ENCODE data around the gene NME5.

Gene NME5

DNA sequence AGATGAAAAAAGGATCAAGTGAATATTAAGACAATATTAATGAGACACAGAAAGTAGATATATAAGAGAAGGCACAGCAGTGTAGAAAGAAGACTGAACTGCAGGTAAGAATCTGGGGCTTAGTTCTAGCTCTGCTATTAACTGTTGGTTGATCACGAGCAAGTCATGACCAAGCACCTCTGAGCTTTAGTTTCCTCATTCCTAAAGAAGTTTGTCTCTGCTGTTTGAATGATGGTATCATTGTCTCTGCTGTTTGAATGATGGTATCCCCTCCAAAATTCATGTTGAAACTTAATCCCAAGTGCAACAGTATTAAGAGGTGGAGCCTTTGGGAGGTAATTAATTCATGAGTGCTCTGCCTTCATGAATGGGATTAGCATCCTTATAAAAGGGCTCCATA, 2.5 kb upstream of the NME5 start:
- no peak for DNase-seq (ENCODE audit: low spot score)
- in situ Hi-C loops (cut with MboI; ENCODE audit: low sequenced_read_pairs, unreplicated experiment): no loop called here
- TF ChIP-seq, protein P1, sequence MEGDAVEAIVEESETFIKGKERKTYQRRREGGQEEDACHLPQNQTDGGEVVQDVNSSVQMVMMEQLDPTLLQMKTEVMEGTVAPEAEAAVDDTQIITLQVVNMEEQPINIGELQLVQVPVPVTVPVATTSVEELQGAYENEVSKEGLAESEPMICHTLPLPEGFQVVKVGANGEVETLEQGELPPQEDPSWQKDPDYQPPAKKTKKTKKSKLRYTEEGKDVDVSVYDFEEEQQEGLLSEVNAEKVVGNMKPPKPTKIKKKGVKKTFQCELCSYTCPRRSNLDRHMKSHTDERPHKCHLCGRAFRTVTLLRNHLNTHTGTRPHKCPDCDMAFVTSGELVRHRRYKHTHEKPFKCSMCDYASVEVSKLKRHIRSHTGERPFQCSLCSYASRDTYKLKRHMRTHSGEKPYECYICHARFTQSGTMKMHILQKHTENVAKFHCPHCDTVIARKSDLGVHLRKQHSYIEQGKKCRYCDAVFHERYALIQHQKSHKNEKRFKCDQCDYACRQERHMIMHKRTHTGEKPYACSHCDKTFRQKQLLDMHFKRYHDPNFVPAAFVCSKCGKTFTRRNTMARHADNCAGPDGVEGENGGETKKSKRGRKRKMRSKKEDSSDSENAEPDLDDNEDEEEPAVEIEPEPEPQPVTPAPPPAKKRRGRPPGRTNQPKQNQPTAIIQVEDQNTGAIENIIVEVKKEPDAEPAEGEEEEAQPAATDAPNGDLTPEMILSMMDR (IDR thresholded peaks at IDR 0.05; ENCODE audit: borderline replicate concordance, control extremely low read depth, extremely low read depth, insufficient read depth, missing control alignments): no peak

- TF ChIP-seq, protein P1 (IDR thresholded peaks at IDR 0.05; ENCODE audit: borderline replicate concordance, control extremely low read depth, extremely low read depth, insufficient read depth, missing control alignments): no peak
- DNase-seq (ENCODE audit: low spot score): no peak
- in situ Hi-C loops (cut with MboI; ENCODE audit: low sequenced_read_pairs, unreplicated experiment): no loop called here
These were observed 1.0 kb upstream of the NME5 start for GRCh38 chr5:138140268-138140667.

DNA sequence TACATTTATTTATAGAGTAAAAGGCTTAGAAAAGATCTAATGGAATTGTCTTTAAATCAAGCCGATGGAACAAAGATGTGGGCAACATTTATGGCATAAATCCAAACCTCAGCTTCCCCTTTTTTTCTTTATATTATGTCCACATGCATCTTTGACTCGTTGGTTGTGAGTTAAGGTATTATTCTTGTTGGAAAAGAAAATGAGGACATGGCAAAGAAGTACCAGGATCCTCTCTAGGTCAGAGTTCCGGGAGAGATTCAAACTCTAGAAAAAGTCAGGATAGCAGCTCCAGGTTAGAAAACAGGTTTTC, 508 bp upstream of the NME5 start:
- in situ Hi-C loops (cut with MboI; ENCODE audit: low sequenced_read_pairs, unreplicated experiment): loop anchor here (10.0 kb wide), 1 partner anchor 65 kb away; no protein-coding TSS in a partner anchor
- no peak for DNase-seq (ENCODE audit: low spot score)
- TF ChIP-seq, protein P1 (IDR thresholded peaks at IDR 0.05; ENCODE audit: borderline replicate concordance, control extremely low read depth, extremely low read depth, insufficient read depth, missing control alignments): no peak

- in situ Hi-C loops (cut with MboI; ENCODE audit: low sequenced_read_pairs, unreplicated experiment): loop anchor here (10.0 kb wide), 1 partner anchor 58 kb away; no protein-coding TSS in a partner anchor
- DNase-seq (ENCODE audit: low spot score): no peak
- TF ChIP-seq, protein P1 (IDR thresholded peaks at IDR 0.05; ENCODE audit: borderline replicate concordance, control extremely low read depth, extremely low read depth, insufficient read depth, missing control alignments): no peak
These were observed 6.7 kb downstream of the NME5 start for GRCh38 chr5:138132543-138132942.

GRCh38 chr5:138129347-138129746, 9.9 kb downstream of the NME5 start:
- no peak for DNase-seq (ENCODE audit: low spot score)
- TF ChIP-seq, protein P1 (IDR thresholded peaks at IDR 0.05; ENCODE audit: borderline replicate concordance, control extremely low read depth, extremely low read depth, insufficient read depth, missing control alignments): no peak
- in situ Hi-C loops (cut with MboI; ENCODE audit: low sequenced_read_pairs, unreplicated experiment): no loop called here

GRCh38 chr5:138128334-138128733, 10.9 kb downstream of the NME5 start:
- TF ChIP-seq, protein P1 (IDR thresholded peaks at IDR 0.05; ENCODE audit: borderline replicate concordance, control extremely low read depth, extremely low read depth, insufficient read depth, missing control alignments): no peak
- no peak for DNase-seq (ENCODE audit: low spot score)
- in situ Hi-C loops (cut with MboI; ENCODE audit: low sequenced_read_pairs, unreplicated experiment): no loop called here

DNA sequence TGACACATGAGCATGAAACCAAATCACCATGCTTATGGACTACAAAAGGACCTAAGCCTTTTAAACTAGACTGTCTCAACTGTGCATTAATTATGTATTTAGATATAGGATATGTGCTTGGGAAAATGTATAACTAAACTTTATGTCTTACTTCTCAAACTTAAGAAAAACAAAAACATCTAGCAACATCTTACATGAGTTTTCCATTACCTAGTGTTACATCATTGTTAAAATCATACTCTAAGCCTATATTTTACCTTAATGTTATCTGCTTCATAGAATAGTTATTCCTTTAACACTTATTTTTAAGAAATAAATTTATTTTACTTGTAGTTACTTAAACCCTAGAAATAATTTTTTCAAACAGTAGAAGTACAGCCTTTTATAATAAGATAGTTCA, 24.0 kb downstream of the NME5 start:
- in situ Hi-C loops (cut with MboI; ENCODE audit: low sequenced_read_pairs, unreplicated experiment): no loop called here
- DNase-seq (ENCODE audit: low spot score): no peak
- TF ChIP-seq, protein P1 (IDR thresholded peaks at IDR 0.05; ENCODE audit: borderline replicate concordance, control extremely low read depth, extremely low read depth, insufficient read depth, missing control alignments): no peak

Data from GM13976 (cell line).